ACHN (cell line): ENCODE results near the gene CSH2.

Experiments
- DNase-seq: peaks from one replicate; pipeline ENCODE4 v3.0.0-alpha.2; 2015
- in situ Hi-C: cut with HindIII; loops from 2 replicates; pipeline ENCODE4 v1.10.0; 2017; ENCODE audit warnings: low sequenced_read_pairs, low pct_ligation_motif_present, low pct_unique_long_range_greater_than_20kb

CSH2 gene

GRCh38 chr17:63827002-63827800 lies 46.3 kb downstream of the CSH2 start, which contains the start of the genes FTSJ3 and PSMC5:
FTSJ3 (minus strand) TSS chr17:63827663; CDS start chr17:63826902, 761 bp downstream.
PSMC5 (plus strand) TSS chr17:63827431; CDS start chr17:63827491, 60 bp downstream.
- peak; percentile 96 for DNase-seq
- in situ Hi-C loops: no loop called here

GRCh38 chr17:63826468-63827001 lies 46.9 kb downstream of the CSH2 start:
- peak; percentile 59 for DNase-seq
- in situ Hi-C loops: no loop called here

GRCh38 chr17:63824362-63824761 lies 49.1 kb downstream of the CSH2 start:
- in situ Hi-C loops: no loop called here
- DNase-seq: no peak

GRCh38 chr17:63823659-63824331 lies 49.7 kb downstream of the CSH2 start:
- in situ Hi-C loops: no loop called here
- DNase-seq: no peak

- in situ Hi-C loops: no loop called here
- DNase-seq: no peak
These were observed 50.9 kb downstream of the CSH2 start for GRCh38 chr17:63822537-63822936.
